Gastrocnemius medialis (tissue), 4 donors: ENCODE results near the gene SH3YL1. TPM values are rescaled to one million over a fixed set of nuclear protein-coding genes. Genes with fewer than 3 reads are reported as not detected.

Experiments used
- ATAC-seq, 2 donors: fragments of 150-250 bp; one replicate each; pipeline ENCODE4 v1.9.1; 2016
- DNase-seq, 2 donors: peaks; one replicate each; pipeline ENCODE4 v3.0.0-alpha.2; 2019
- H3K27ac ChIP-seq, 4 donors: fragments of 200-600 bp; sonication (generic); 1 replicate in 1 of 4; 2 replicates in 3 of 4; pipeline ENCODE4 v1.5.1; 2016 to 2018; ENCODE audit warnings: mild to moderate bottlenecking in 2 of 4, moderate library complexity in 1 of 4
- H3K27me3 ChIP-seq, 3 donors: fragments of 200-600 bp; sonication (generic) in 2 of 3; 1 replicate in 1 of 3; 2 replicates in 2 of 3; pipeline versions ENCODE4 v1.5.1 to v1.6.0; 2016 to 2019; ENCODE audit warnings: mild to moderate bottlenecking in 1 of 3, moderate library complexity in 1 of 3
- H3K36me3 ChIP-seq, 2 donors: fragments of 200-600 bp; sonication (generic) in 1 of 2; one replicate each; pipeline ENCODE4 v1.5.1; 2017 to 2018
- H3K4me1 ChIP-seq, 2 donors: fragments of 200-600 bp; sonication (generic) in 1 of 2; one replicate each; pipeline ENCODE4 v1.5.1; 2016 to 2017; ENCODE audit warnings: mild to moderate bottlenecking in 2 of 2
- H3K4me3 ChIP-seq, 4 donors: fragments of 200-600 bp; sonication (generic) in 3 of 4; 1 replicate in 1 of 4; 2 replicates in 3 of 4; pipeline ENCODE4 v1.5.1; 2016 to 2019; ENCODE audit warnings: mild to moderate bottlenecking in 2 of 4
- H3K9me3 ChIP-seq, 3 donors: fragments of 200-600 bp; sonication (generic) in 2 of 3; 1 replicate in 1 of 3; 2 replicates in 2 of 3; pipeline ENCODE4 v1.5.1; 2016 to 2019
- CTCF ChIP-seq, 5 experiments: fragments of 450-650 bp in 3 of 5; fragments of 200-600 bp in 2 of 5; sonication (generic) in 2 of 5; IDR thresholded peaks in 4 of 5; conservative IDR thresholded peaks in 1 of 5; 1 replicate in 4 of 5; 2 replicates in 1 of 5; pipeline ENCODE4 v1.5.1; 2016 to 2019; ENCODE audit warnings: antibody characterized with exemption in 5 of 5, mild to moderate bottlenecking in 3 of 5, moderate library complexity in 3 of 5
- POLR2A ChIP-seq, 2 donors: fragments of 450-650 bp; IDR thresholded peaks; one replicate each; pipeline ENCODE4 v1.6.1; 2017; ENCODE audit warnings: antibody characterized with exemption in 2 of 2, mild to moderate bottlenecking in 2 of 2, moderate library complexity in 2 of 2
- in situ Hi-C, 4 donors: fragments of 200-750 bp; cut with MboI; loops; one replicate each; pipeline versions ENCODE4 v1.15.0 to v1.8.0; 2017; ENCODE audit warnings: low sequenced_read_pairs in 4 of 4
- intact Hi-C: fragments of 100-400 bp; cut with DNase I; formaldehyde crosslinking; loops from one replicate; pipeline ENCODE4 v1.15.1; 2023; ENCODE audit warnings: low total_unique reads
- total RNA-seq, 4 donors: library from RNA; depleted of rRNA; stranded (reverse); fragments of >200 nt; gene quantifications; one replicate each; pipeline versions ENCODE4 v1.1.0 to v1.2.3, GENCODE V29; 2016

The SH3YL1 gene
- total RNA-seq, 4 donors from 2014 or later: 6.2 to 16.1 (median 8.5) TPM

- H3K4me1 ChIP-seq: peaks cover 12 to 29% of the 10 kb centered on the region in 2 donors
- TF ChIP-seq CTCF (IDR thresholded peaks at IDR 0.05 in 4 of 5, conservative IDR thresholded peaks at IDR 0.05 in 1 of 5) (no peak), POLR2A (IDR thresholded peaks at IDR 0.05) (no peak)
- peaks cover 0 to 6% of the 10 kb centered on the region in 2 donors for H3K36me3 ChIP-seq
- intact Hi-C loops (loop anchor here (5.0 kb wide), 1 partner anchor 415 kb away; the partner anchor contains the start of gene TMEM18), in situ Hi-C loops (no loop called here)
- ATAC-seq (no peak), DNase-seq (no peak)
- H3K27ac ChIP-seq: no peak overlapping the region
- no peaks in the 10 kb centered on the region for H3K27me3 ChIP-seq
- no peak overlapping the region for H3K4me3 ChIP-seq
- no peaks in the 10 kb centered on the region for H3K9me3 ChIP-seq
Measured at GRCh38 chr2:262117-262516, 1.7 kb downstream of the SH3YL1 start.

GRCh38 chr2:260507-261161 lies 3.2 kb downstream of the SH3YL1 start:
- no peaks in the 10 kb centered on the region for H3K27me3 ChIP-seq
- H3K9me3 ChIP-seq: no peaks in the 10 kb centered on the region
- no peak for TF ChIP-seq CTCF (IDR thresholded peaks at IDR 0.05 in 4 of 5, conservative IDR thresholded peaks at IDR 0.05 in 1 of 5)
- TF ChIP-seq POLR2A (IDR thresholded peaks at IDR 0.05): no peak
- peaks cover 4 to 15% of the 10 kb centered on the region in 2 donors for H3K4me1 ChIP-seq
- in situ Hi-C loops: no loop called here
- peaks cover 0 to 6% of the 10 kb centered on the region in 2 donors for H3K36me3 ChIP-seq
- DNase-seq (no peak), ATAC-seq (no peak)
- intact Hi-C loops: loop anchor here (5.0 kb wide), 1 partner anchor 417 kb away; the partner anchor contains the start of gene TMEM18
- no peak overlapping the region for H3K4me3 ChIP-seq
- H3K27ac ChIP-seq: no peak overlapping the region

GRCh38 chr2:259789-260331 lies 4.0 kb downstream of the SH3YL1 start:
- no peak for ATAC-seq
- intact Hi-C loops: loop anchor here (5.0 kb wide), 1 partner anchor 417 kb away; the partner anchor contains the start of gene TMEM18

GRCh38 chr2:258933-259332 lies 4.9 kb downstream of the SH3YL1 start:
- no peaks in the 10 kb centered on the region for H3K9me3 ChIP-seq
- intact Hi-C loops: no loop called here
- in situ Hi-C loops: no loop called here

More at GRCh38 chr2:259789-260331, 4.0 kb downstream of the SH3YL1 start:
- no peaks in the 10 kb centered on the region for H3K9me3 ChIP-seq
- TF ChIP-seq CTCF (IDR thresholded peaks at IDR 0.05 in 4 of 5, conservative IDR thresholded peaks at IDR 0.05 in 1 of 5) (no peak), POLR2A (IDR thresholded peaks at IDR 0.05) (no peak)
- in situ Hi-C loops: no loop called here
- H3K36me3 ChIP-seq: peaks cover 0 to 6% of the 10 kb centered on the region in 2 donors
- H3K27me3 ChIP-seq: no peaks in the 10 kb centered on the region
- DNase-seq: no peak
- no peak overlapping the region for H3K27ac ChIP-seq
- peaks cover 3 to 9% of the 10 kb centered on the region in 2 donors for H3K4me1 ChIP-seq
- H3K4me3 ChIP-seq: no peak overlapping the region

More at GRCh38 chr2:258933-259332, 4.9 kb downstream of the SH3YL1 start:
- no peak overlapping the region for H3K4me3 ChIP-seq
- no peak for ATAC-seq
- H3K4me1 ChIP-seq: peaks cover 3 to 7% of the 10 kb centered on the region in 2 donors
- TF ChIP-seq POLR2A (IDR thresholded peaks at IDR 0.05): no peak
- TF ChIP-seq CTCF (IDR thresholded peaks at IDR 0.05 in 4 of 5, conservative IDR thresholded peaks at IDR 0.05 in 1 of 5): no peak
- H3K36me3 ChIP-seq: peaks cover 0 to 6% of the 10 kb centered on the region in 2 donors
- DNase-seq: no peak
- H3K27ac ChIP-seq: no peak overlapping the region
- H3K27me3 ChIP-seq: no peaks in the 10 kb centered on the region
